HG03565 (cell line): ENCODE measurements around the gene PPHLN1.

Experiments
- ATAC-seq: cut with Tn5 transposase; IDR thresholded peaks from one replicate; pipeline ENCODE4 v1.9.1; 2021; ENCODE audit warnings: mild to moderate bottlenecking, moderate library complexity; ENCODE audit not compliant: unreplicated experiment

The PPHLN1 gene

GRCh38 chr12:42477941-42478340 lies 152.0 kb downstream of the PPHLN1 start:
- ATAC-seq: no peak

GRCh38 chr12:42481368-42481767 lies 155.4 kb downstream of the PPHLN1 start:
- no peak for ATAC-seq

- no peak for ATAC-seq
These were observed 156.2 kb downstream of the PPHLN1 start for GRCh38 chr12:42482041-42482747.

- ATAC-seq: peak; percentile 63
These were observed 157.0 kb downstream of the PPHLN1 start for GRCh38 chr12:42482748-42483520.

GRCh38 chr12:42483521-42483790 lies 157.5 kb downstream of the PPHLN1 start:
- ATAC-seq: peak; percentile 8

GRCh38 chr12:42484996-42485395 lies 159.0 kb downstream of the PPHLN1 start:
- ATAC-seq: no peak

GRCh38 chr12:42485823-42486222 lies 159.9 kb downstream of the PPHLN1 start:
- no peak for ATAC-seq

GRCh38 chr12:42486407-42486806 lies 160.4 kb downstream of the PPHLN1 start:
- ATAC-seq: no peak

- ATAC-seq: no peak
These were observed 164.4 kb downstream of the PPHLN1 start for GRCh38 chr12:42490261-42490842.
